WTC11 (cell line): ENCODE measurements around the gene ADGRA1. TPM values are rescaled to one million over a fixed set of nuclear protein-coding genes. Genes with fewer than 3 reads are reported as not detected.

Experiments used
- ATAC-seq: fragments of 200-7000 bp; cut with Tn5 transposase; 2 replicates; pipeline ENCODE4 v1.10.0; 2021; ENCODE audit warnings: mild to moderate bottlenecking, moderate library complexity
- CTCF ChIA-PET: fragments of 300-600 bp; sonication (Branson Sonifier 250); formaldehyde crosslinking; loops from one replicate; lab custom pipeline; 2021; ENCODE audit warnings: antibody characterized with exemption; lab: Charles Lee
- POLR2A ChIA-PET: fragments of 350-600 bp; sonication (Branson Sonifier 250); formaldehyde crosslinking; loops from one replicate; lab custom pipeline; 2021; ENCODE audit warnings: antibody characterized with exemption; lab: Charles Lee
- DNase-seq: peaks from one replicate; pipeline ENCODE4 v3.0.0; 2021; ENCODE audit warnings: low spot score
- H3K27ac Mint-ChIP-seq: 2 replicates; pipeline ENCODE4 v1.8.0; 2021; ENCODE audit warnings: mixed read lengths
- H3K27me3 Mint-ChIP-seq: 2 replicates; pipeline ENCODE4 v1.8.0; 2021; ENCODE audit warnings: low read depth, mild to moderate bottlenecking, moderate library complexity, mixed read lengths
- H3K36me3 Mint-ChIP-seq: 2 replicates; pipeline ENCODE4 v1.8.0; 2021; ENCODE audit warnings: mixed read lengths
- H3K4me1 Mint-ChIP-seq: 2 replicates; pipeline ENCODE4 v1.8.0; 2022; ENCODE audit warnings: mixed read lengths
- H3K4me3 Mint-ChIP-seq: 2 replicates; pipeline ENCODE4 v1.8.0; 2021; ENCODE audit warnings: mild to moderate bottlenecking, moderate library complexity, mixed read lengths
- H3K9me3 Mint-ChIP-seq: 2 replicates; pipeline ENCODE4 v1.8.0; 2021; ENCODE audit warnings: mixed read lengths
- ATF1 ChIP-seq: sonication (generic); formaldehyde crosslinking; IDR thresholded peaks from 2 replicates; pipeline ENCODE4 v1.8.1; 2023; ENCODE audit warnings: mild to moderate bottlenecking, moderate library complexity, missing genetic modification reagents
- FOXP1 ChIP-seq: sonication (generic); formaldehyde crosslinking; IDR thresholded peaks from 2 replicates; pipeline ENCODE4 v1.8.0; 2022; ENCODE audit warnings: missing genetic modification reagents, mild to moderate bottlenecking, moderate library complexity, borderline replicate concordance
- GABPB1 ChIP-seq: sonication (generic); formaldehyde crosslinking; IDR thresholded peaks from 2 replicates; pipeline ENCODE4 v1.8.1; 2023; ENCODE audit warnings: mild to moderate bottlenecking, missing genetic modification reagents
- GTF2I ChIP-seq: fragments of 250-450 bp; sonication (Bioruptor Pico); conservative IDR thresholded peaks from 2 replicates; pipeline ENCODE4 v1.4.0; 2021; ENCODE audit warnings: mild to moderate bottlenecking
- HMGXB4 ChIP-seq: sonication (generic); formaldehyde crosslinking; IDR thresholded peaks from 2 replicates; pipeline ENCODE4 v1.8.1; 2023; ENCODE audit warnings: mild to moderate bottlenecking, moderate library complexity, missing genetic modification reagents
- IRF1 ChIP-seq: sonication (generic); formaldehyde crosslinking; IDR thresholded peaks from 2 replicates; pipeline ENCODE4 v1.8.0; 2023; ENCODE audit warnings: missing genetic modification reagents
- JUN ChIP-seq: sonication (generic); formaldehyde crosslinking; IDR thresholded peaks from 2 replicates; pipeline ENCODE4 v1.8.0; 2023; ENCODE audit warnings: mild to moderate bottlenecking, missing genetic modification reagents
- PRDM15 ChIP-seq: sonication (generic); formaldehyde crosslinking; IDR thresholded peaks from 2 replicates; pipeline ENCODE4 v1.8.0; 2022; ENCODE audit warnings: missing genetic modification reagents
- PRRX2 ChIP-seq: fragments of 250-450 bp; sonication (Bioruptor Pico); IDR thresholded peaks from 2 replicates; pipeline ENCODE4 v1.8.0; 2021; ENCODE audit warnings: mild to moderate bottlenecking
- SP1 ChIP-seq: sonication (generic); formaldehyde crosslinking; conservative IDR thresholded peaks from 2 replicates; pipeline ENCODE4 v1.8.1; 2022; ENCODE audit warnings: missing genetic modification reagents
- TCF7 ChIP-seq: sonication (generic); formaldehyde crosslinking; IDR thresholded peaks from 2 replicates; pipeline ENCODE4 v1.8.0; 2022; ENCODE audit warnings: mild to moderate bottlenecking, low read depth, missing genetic modification reagents, moderate library complexity
- TEAD4 ChIP-seq: sonication (generic); formaldehyde crosslinking; IDR thresholded peaks from 2 replicates; pipeline ENCODE4 v1.8.0; 2022; ENCODE audit warnings: mild to moderate bottlenecking, missing genetic modification reagents
- TP53 ChIP-seq: sonication (generic); formaldehyde crosslinking; IDR thresholded peaks from 2 replicates; pipeline ENCODE4 v1.8.1; 2023; ENCODE audit warnings: mild to moderate bottlenecking, missing genetic modification reagents
- ZNF121 ChIP-seq: sonication (generic); formaldehyde crosslinking; IDR thresholded peaks from 2 replicates; pipeline ENCODE4 v1.8.0; 2023; ENCODE audit warnings: missing genetic modification reagents
- ZNF138 ChIP-seq: sonication (generic); formaldehyde crosslinking; conservative IDR thresholded peaks from 2 replicates; pipeline ENCODE4 v1.8.1; 2022; ENCODE audit warnings: mild to moderate bottlenecking, moderate library complexity, missing genetic modification reagents
- ZNF232 ChIP-seq: sonication (generic); formaldehyde crosslinking; IDR thresholded peaks from 2 replicates; pipeline ENCODE4 v1.8.0; 2022; ENCODE audit warnings: mild to moderate bottlenecking, missing genetic modification reagents
- ZNF263 ChIP-seq: sonication (generic); formaldehyde crosslinking; IDR thresholded peaks from 2 replicates; pipeline ENCODE4 v1.8.1; 2022; ENCODE audit warnings: low read depth, mild to moderate bottlenecking, moderate library complexity, missing genetic modification reagents
- ZNF396 ChIP-seq: fragments of 250-450 bp; sonication (Bioruptor Pico); IDR thresholded peaks from 2 replicates; pipeline ENCODE4 v1.8.0; 2021; ENCODE audit warnings: mild to moderate bottlenecking, moderate library complexity, borderline replicate concordance
- ZNF416 ChIP-seq: fragments of 250-450 bp; sonication (Bioruptor Pico); IDR thresholded peaks from 2 replicates; pipeline ENCODE4 v1.9.0; 2021; ENCODE audit warnings: mild to moderate bottlenecking, inconsistent platforms
- total RNA-seq: library from RNA; stranded (reverse); gene quantifications from 3 replicates; pipeline ENCODE4 v1.2.3, GENCODE V29; 2021
- TF ChIP-seq, protein P1 (sequence below): sonication (generic); formaldehyde crosslinking; IDR thresholded peaks from 2 replicates; pipeline ENCODE4 v1.8.0; 2022; ENCODE audit warnings: mild to moderate bottlenecking, missing genetic modification reagents
- TF ChIP-seq, protein P2 (sequence below): sonication (generic); formaldehyde crosslinking; IDR thresholded peaks from 2 replicates; pipeline ENCODE4 v1.8.1; 2022; ENCODE audit warnings: missing genetic modification reagents, borderline replicate concordance
- TF ChIP-seq, protein P3 (sequence below): sonication (generic); formaldehyde crosslinking; IDR thresholded peaks from 2 replicates; pipeline ENCODE4 v1.8.0; 2023; ENCODE audit warnings: mild to moderate bottlenecking, missing genetic modification reagents
- TF ChIP-seq, protein P4 (sequence below): sonication (generic); formaldehyde crosslinking; IDR thresholded peaks from 2 replicates; pipeline ENCODE4 v1.8.1; 2022; ENCODE audit warnings: low read depth, mild to moderate bottlenecking, moderate library complexity, missing genetic modification reagents, borderline replicate concordance

The ADGRA1 gene
- total RNA-seq, 1 experiment from 2014 or later, result 0.20 TPM

GRCh38 chr10:133079836-133080682 is 7.7 kb upstream of the ADGRA1 start (continued):
- TF ChIP-seq, protein P1, sequence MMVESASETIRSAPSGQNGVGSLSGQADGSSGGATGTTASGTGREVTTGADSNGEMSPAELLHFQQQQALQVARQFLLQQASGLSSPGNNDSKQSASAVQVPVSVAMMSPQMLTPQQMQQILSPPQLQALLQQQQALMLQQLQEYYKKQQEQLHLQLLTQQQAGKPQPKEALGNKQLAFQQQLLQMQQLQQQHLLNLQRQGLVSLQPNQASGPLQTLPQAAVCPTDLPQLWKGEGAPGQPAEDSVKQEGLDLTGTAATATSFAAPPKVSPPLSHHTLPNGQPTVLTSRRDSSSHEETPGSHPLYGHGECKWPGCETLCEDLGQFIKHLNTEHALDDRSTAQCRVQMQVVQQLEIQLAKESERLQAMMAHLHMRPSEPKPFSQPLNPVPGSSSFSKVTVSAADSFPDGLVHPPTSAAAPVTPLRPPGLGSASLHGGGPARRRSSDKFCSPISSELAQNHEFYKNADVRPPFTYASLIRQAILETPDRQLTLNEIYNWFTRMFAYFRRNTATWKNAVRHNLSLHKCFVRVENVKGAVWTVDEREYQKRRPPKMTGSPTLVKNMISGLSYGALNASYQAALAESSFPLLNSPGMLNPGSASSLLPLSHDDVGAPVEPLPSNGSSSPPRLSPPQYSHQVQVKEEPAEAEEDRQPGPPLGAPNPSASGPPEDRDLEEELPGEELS (CRISPR knock-in tag), result peak; percentile 76; the same call in 1 of the 2 replicates
- TF ChIP-seq, protein P2, sequence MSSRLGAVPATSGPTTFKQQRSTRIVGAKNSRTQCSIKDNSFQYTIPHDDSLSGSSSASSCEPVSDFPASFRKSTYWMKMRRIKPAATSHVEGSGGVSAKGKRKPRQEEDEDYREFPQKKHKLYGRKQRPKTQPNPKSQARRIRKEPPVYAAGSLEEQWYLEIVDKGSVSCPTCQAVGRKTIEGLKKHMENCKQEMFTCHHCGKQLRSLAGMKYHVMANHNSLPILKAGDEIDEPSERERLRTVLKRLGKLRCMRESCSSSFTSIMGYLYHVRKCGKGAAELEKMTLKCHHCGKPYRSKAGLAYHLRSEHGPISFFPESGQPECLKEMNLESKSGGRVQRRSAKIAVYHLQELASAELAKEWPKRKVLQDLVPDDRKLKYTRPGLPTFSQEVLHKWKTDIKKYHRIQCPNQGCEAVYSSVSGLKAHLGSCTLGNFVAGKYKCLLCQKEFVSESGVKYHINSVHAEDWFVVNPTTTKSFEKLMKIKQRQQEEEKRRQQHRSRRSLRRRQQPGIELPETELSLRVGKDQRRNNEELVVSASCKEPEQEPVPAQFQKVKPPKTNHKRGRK (CRISPR knock-in tag), result no peak
- TF ChIP-seq TCF7 (0 out of 2 replicates have a peak, but pooled peaks have one; percentile 47), TEAD4 (no peak), ZNF121 (CRISPR knock-in tag) (no peak), FOXP1 (CRISPR knock-in tag) (peak; percentile 75), ZNF232 (CRISPR knock-in tag) (peak; percentile 69; the same call in 1 of the 2 replicates), IRF1 (CRISPR knock-in tag) (peak; percentile 57; the same call in 1 of the 2 replicates), JUN (CRISPR knock-in tag) (peak; percentile 46; the same call in 1 of the 2 replicates), PRRX2 (CRISPR knock-in tag) (no peak), TP53 (CRISPR knock-in tag) (peak; percentile 80), ZNF396 (CRISPR knock-in tag) (no peak), SP1 (peak; percentile 37; the same call in 1 of the 2 replicates)
- TF ChIP-seq, protein P3, sequence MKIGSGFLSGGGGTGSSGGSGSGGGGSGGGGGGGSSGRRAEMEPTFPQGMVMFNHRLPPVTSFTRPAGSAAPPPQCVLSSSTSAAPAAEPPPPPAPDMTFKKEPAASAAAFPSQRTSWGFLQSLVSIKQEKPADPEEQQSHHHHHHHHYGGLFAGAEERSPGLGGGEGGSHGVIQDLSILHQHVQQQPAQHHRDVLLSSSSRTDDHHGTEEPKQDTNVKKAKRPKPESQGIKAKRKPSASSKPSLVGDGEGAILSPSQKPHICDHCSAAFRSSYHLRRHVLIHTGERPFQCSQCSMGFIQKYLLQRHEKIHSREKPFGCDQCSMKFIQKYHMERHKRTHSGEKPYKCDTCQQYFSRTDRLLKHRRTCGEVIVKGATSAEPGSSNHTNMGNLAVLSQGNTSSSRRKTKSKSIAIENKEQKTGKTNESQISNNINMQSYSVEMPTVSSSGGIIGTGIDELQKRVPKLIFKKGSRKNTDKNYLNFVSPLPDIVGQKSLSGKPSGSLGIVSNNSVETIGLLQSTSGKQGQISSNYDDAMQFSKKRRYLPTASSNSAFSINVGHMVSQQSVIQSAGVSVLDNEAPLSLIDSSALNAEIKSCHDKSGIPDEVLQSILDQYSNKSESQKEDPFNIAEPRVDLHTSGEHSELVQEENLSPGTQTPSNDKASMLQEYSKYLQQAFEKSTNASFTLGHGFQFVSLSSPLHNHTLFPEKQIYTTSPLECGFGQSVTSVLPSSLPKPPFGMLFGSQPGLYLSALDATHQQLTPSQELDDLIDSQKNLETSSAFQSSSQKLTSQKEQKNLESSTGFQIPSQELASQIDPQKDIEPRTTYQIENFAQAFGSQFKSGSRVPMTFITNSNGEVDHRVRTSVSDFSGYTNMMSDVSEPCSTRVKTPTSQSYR (CRISPR knock-in tag), result no peak
- TF ChIP-seq, protein P4, sequence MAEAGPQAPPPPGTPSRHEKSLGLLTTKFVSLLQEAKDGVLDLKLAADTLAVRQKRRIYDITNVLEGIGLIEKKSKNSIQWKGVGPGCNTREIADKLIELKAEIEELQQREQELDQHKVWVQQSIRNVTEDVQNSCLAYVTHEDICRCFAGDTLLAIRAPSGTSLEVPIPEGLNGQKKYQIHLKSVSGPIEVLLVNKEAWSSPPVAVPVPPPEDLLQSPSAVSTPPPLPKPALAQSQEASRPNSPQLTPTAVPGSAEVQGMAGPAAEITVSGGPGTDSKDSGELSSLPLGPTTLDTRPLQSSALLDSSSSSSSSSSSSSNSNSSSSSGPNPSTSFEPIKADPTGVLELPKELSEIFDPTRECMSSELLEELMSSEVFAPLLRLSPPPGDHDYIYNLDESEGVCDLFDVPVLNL (CRISPR knock-in tag), result peak; percentile 43; the same call in 1 of the 2 replicates
- TF ChIP-seq, all 79 proteins: peak for 17

DNA sequence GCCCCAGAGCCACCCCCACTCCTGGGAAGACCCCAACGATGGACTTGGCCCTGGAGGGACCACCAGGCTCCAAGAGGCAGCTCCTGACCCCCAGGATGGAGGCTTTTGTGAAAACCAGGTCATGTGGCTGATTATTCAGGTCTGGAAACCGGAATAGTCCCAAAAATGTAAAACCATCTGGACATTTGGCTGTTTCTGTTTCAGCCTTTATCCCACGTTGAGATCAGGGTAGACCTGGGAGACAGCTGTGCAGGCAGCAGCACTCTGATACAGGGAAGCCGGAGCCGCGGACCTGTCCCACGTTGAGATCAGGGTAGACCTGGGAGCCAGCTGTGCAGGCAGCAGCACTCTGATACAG is 7.1 kb upstream of the ADGRA1 start:
- Mint-ChIP-seq H3K4me3 (no peak overlapping the region), H3K9me3 (no peaks in the 10 kb centered on the region), H3K4me1 (no peaks in the 10 kb centered on the region), H3K36me3 (no peaks in the 10 kb centered on the region), H3K27ac (no peak overlapping the region), H3K27me3 (no peaks in the 10 kb centered on the region)
- ATAC-seq (no peak), DNase-seq (no peak)
- POLR2A ChIA-PET, result no interaction called here
- CTCF ChIA-PET, result no interaction called here
- TF ChIP-seq ATF1 (CRISPR knock-in tag) (no peak), ZNF416 (no peak), HMGXB4 (no peak), ZNF138 (no peak), ZNF263 (CRISPR knock-in tag) (no peak), PRDM15 (CRISPR knock-in tag) (no peak), GABPB1 (CRISPR knock-in tag) (no peak), GTF2I (CRISPR knock-in tag) (no peak)
